GM12878 (cell line): ENCODE data around the gene UMAD1. TPM values are rescaled to one million over a fixed set of nuclear protein-coding genes. Genes with fewer than 3 reads are reported as not detected.

Source experiments
- BCL11A ChIP-seq: IDR thresholded peaks from 2 replicates; pipeline ENCODE4 v1.6.1; 2011; ENCODE audit warnings: low read depth, low read length
- EP300 ChIP-seq, 2 experiments: fragments of 150-350 bp in 1 of 2; IDR thresholded peaks; 2 replicates each; pipeline ENCODE4 v1.6.1; 2011 to 2012; ENCODE audit warnings: low read depth in 2 of 2, low read length in 2 of 2, borderline replicate concordance in 1 of 2, improper control_type of control experiment in 1 of 2, inconsistent platforms in 1 of 2; ENCODE audit not compliant: control insufficient read depth in 1 of 2
- ESRRA ChIP-seq: IDR thresholded peaks from 2 replicates; pipeline ENCODE4 v1.6.1; 2012; ENCODE audit warnings: mild to moderate bottlenecking, low read length, improper control_type of control experiment
- HDAC6 ChIP-seq: fragments of 200-600 bp; sonication (generic); IDR thresholded peaks from one replicate; pipeline ENCODE4 v1.8.0; 2017; ENCODE audit warnings: antibody characterized with exemption; ENCODE audit not compliant: unreplicated experiment
- IKZF2 ChIP-seq, 2 experiments: fragments of 450-650 bp; IDR thresholded peaks; 2 replicates each; pipeline ENCODE4 v1.6.1; 2017; ENCODE audit warnings: mild to moderate bottlenecking in 2 of 2, moderate library complexity in 2 of 2
- KDM1A ChIP-seq: fragments of 200-600 bp; sonication (generic); IDR thresholded peaks from 2 replicates; pipeline ENCODE4 v1.6.1; 2016; ENCODE audit warnings: borderline replicate concordance
- NFXL1 ChIP-seq: fragments of 450-650 bp; IDR thresholded peaks from 2 replicates; pipeline ENCODE4 v1.6.1; 2017; ENCODE audit warnings: antibody characterized with exemption, mild to moderate bottlenecking, borderline replicate concordance
- NR2F1 ChIP-seq: fragments of 450-650 bp; conservative IDR thresholded peaks from 2 replicates; pipeline ENCODE4 v1.6.1; 2017; ENCODE audit warnings: mild to moderate bottlenecking
- REST ChIP-seq: IDR thresholded peaks from 2 replicates; pipeline ENCODE4 v1.6.1; 2012; ENCODE audit warnings: mild to moderate bottlenecking, low read depth, low read length
- RFX5 ChIP-seq: IDR thresholded peaks from 2 replicates; pipeline ENCODE4 v1.6.1; 2011; ENCODE audit warnings: low read depth, low read length, improper control_type of control experiment
- SMC3 ChIP-seq: IDR thresholded peaks from 2 replicates; pipeline ENCODE4 v1.6.1; 2011; ENCODE audit warnings: low read length, improper control_type of control experiment, borderline replicate concordance
- SUZ12 ChIP-seq: fragments of 200-600 bp; sonication (generic); IDR thresholded peaks from one replicate; pipeline ENCODE4 v1.6.1; 2018; ENCODE audit warnings: antibody characterized with exemption, mild to moderate bottlenecking; ENCODE audit not compliant: unreplicated experiment
- TARDBP ChIP-seq: IDR thresholded peaks from 2 replicates; pipeline ENCODE4 v1.6.1; 2016; ENCODE audit warnings: borderline replicate concordance
- TCF12 ChIP-seq: IDR thresholded peaks from 2 replicates; pipeline ENCODE4 v1.6.1; 2011; ENCODE audit warnings: low read depth, mild to moderate bottlenecking, low read length
- ZNF687 ChIP-seq: fragments of 450-650 bp; IDR thresholded peaks from 2 replicates; pipeline ENCODE4 v1.6.1; 2017; ENCODE audit warnings: mild to moderate bottlenecking, moderate library complexity
- polyA plus RNA-seq, 11 experiments: library from polyadenylated mRNA; depleted of rRNA in 4 of 11; unstranded in 6 of 11; stranded (reverse) in 5 of 11; fragments of >200 nt; fragmentation: Nextera tagmentation in 4 of 11; fragmentation: Illumina TruSeq in 1 of 11; extraction: Ambion mirVana in 4 of 11; extraction: Trizol in 1 of 11; gene quantifications; 1 replicate in 1 of 11; 2 replicates in 10 of 11; pipeline versions ENCODE4 v1.2.1 to v1.2.3, GENCODE V29; 2011 to 2016; ENCODE audit warnings: inconsistent platforms in 2 of 11, missing spikeins in 2 of 11, low read depth in 1 of 11
- total RNA-seq, 4 experiments: library from RNA; depleted of rRNA in 3 of 4; stranded (reverse); fragments of >200 nt in 3 of 4; fragmentation: Illumina TruSeq in 1 of 4; extraction: Trizol in 1 of 4; gene quantifications; 2 replicates each; pipeline versions ENCODE4 v1.2.1 to v1.2.3, GENCODE V29; 2013 to 2021
- TF ChIP-seq, protein P1 (sequence below): fragments of 450-650 bp; IDR thresholded peaks from 2 replicates; pipeline ENCODE4 v1.6.1; 2017; ENCODE audit warnings: antibody characterized with exemption, mild to moderate bottlenecking, moderate library complexity
- TF ChIP-seq, protein P2 (sequence below): IDR thresholded peaks from 2 replicates; pipeline ENCODE4 v1.6.1; 2012; ENCODE audit warnings: low read depth, low read length, improper control_type of control experiment

Gene UMAD1
- total and polyA plus RNA-seq, 10 of the 15 experiments (the other 5 are each of a cell fraction or from before 2014, with no cell fraction given): 6.0 to 28.6 (median 9.3) TPM

- TF ChIP-seq ZNF687 (peak; percentile 38; the same call in 1 of the 2 replicates), EP300 (IDR thresholded peaks at IDR 0.05; ENCODE audit: borderline replicate concordance in 1 of 2, control insufficient read depth in 1 of 2, low read depth in 2 of 2, low read length in 2 of 2) (0 out of 4 replicates have a peak, but pooled peaks of 1 of the 2 experiments have one; percentile 15), SUZ12 (no peak), NR2F1 (peak; percentile 97), TCF12 (peak; percentile 60; the same call in 1 of the 2 replicates), NFXL1 (no peak), SMC3 (no peak), BCL11A (peak; percentile 23; the same call in 1 of the 2 replicates), HDAC6 (no peak), RFX5 (peak; percentile 88), ESRRA (no peak; the same call in 1 of the 2 replicates), TARDBP (0 out of 2 replicates have a peak, but pooled peaks have one; percentile 14), IKZF2 (IDR thresholded peaks at IDR 0.05) (peak; percentile 75 to 80), KDM1A (no peak), REST (0 out of 2 replicates have a peak, but pooled peaks have one; percentile 4)
- TF ChIP-seq, protein P1, sequence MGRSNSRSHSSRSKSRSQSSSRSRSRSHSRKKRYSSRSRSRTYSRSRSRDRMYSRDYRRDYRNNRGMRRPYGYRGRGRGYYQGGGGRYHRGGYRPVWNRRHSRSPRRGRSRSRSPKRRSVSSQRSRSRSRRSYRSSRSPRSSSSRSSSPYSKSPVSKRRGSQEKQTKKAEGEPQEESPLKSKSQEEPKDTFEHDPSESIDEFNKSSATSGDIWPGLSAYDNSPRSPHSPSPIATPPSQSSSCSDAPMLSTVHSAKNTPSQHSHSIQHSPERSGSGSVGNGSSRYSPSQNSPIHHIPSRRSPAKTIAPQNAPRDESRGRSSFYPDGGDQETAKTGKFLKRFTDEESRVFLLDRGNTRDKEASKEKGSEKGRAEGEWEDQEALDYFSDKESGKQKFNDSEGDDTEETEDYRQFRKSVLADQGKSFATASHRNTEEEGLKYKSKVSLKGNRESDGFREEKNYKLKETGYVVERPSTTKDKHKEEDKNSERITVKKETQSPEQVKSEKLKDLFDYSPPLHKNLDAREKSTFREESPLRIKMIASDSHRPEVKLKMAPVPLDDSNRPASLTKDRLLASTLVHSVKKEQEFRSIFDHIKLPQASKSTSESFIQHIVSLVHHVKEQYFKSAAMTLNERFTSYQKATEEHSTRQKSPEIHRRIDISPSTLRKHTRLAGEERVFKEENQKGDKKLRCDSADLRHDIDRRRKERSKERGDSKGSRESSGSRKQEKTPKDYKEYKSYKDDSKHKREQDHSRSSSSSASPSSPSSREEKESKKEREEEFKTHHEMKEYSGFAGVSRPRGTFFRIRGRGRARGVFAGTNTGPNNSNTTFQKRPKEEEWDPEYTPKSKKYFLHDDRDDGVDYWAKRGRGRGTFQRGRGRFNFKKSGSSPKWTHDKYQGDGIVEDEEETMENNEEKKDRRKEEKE: no peak
- TF ChIP-seq, protein P2, sequence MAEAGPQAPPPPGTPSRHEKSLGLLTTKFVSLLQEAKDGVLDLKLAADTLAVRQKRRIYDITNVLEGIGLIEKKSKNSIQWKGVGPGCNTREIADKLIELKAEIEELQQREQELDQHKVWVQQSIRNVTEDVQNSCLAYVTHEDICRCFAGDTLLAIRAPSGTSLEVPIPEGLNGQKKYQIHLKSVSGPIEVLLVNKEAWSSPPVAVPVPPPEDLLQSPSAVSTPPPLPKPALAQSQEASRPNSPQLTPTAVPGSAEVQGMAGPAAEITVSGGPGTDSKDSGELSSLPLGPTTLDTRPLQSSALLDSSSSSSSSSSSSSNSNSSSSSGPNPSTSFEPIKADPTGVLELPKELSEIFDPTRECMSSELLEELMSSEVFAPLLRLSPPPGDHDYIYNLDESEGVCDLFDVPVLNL: peak; percentile 92
Observed at GRCh38 chr7:7640221-7641128, at the start of gene UMAD1 (continued).
